COLO668 (cell line): ENCODE results near the gene ODF4.
"Not testable (repeated sequence)": the region's sequence is repeated elsewhere in the genome, so short reads cannot be mapped to it uniquely, and the experiment has no call there.

Experiments used
- DNase-seq: peaks from one replicate; lab custom pipeline; 2025; ENCODE audit not compliant: unreplicated experiment; lab: John Stamatoyannopoulos, UW

The ODF4 gene

DNA sequence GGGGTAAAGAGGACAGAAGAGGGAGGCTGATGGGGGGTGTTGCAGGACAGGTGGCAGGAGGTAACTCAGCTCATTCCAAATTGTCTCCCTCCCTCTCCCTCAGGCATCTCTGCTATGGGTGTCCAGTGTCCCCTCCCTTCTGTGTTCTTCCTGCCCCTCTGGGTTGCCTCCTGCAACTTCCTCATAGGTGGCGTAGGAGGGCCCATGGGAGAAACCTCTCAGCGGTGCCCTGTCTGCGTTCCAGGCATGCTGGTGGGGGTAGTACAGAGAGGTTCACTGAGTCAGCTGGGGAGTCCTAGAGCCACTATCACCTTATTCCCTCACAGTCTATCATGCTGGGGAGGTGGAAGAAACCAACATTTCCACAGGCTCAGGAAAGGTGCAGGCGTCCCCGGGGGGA lies 14.7 kb upstream of the ODF4 start:
- no peak for DNase-seq

DNA sequence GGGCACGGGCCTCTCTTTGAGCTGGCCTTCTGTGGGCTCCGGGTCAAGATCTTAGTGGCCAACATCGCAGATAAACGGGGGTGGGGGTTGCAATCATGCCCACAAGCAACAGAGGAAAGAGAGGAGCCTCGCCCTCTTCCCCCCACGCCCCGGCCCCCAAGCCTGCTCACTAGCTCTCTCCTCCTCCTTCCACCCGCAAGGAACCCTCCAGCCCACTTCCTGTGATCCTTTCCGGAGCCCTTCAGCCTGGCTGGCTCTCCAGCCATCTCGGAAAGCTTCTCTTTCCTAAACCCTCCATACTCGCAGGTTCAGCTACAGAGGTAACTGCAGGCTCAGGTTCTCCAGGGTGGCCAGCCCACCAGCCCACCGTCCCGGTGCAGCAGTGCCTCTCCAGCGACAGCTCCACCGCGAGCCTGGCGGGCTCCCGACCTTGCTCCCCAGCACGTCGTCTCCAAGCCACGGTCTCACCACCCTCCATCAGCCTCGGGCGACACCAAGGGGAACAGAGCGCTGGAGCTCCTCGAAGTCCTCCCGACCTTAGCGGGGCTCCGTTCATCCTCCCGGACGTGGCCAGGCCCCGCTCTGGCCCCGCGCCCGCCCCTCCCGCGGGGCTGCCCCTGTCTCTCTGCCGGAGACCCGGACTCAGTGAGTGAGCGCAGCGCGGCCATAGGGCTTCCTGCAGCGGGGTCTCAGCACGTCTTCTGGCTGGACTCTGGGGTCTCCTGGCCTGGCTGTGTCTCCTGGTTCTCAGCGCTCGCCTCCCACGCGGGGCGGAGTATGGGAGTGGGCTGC lies 12.9 kb upstream of the ODF4 start:
- no peak for DNase-seq

DNA sequence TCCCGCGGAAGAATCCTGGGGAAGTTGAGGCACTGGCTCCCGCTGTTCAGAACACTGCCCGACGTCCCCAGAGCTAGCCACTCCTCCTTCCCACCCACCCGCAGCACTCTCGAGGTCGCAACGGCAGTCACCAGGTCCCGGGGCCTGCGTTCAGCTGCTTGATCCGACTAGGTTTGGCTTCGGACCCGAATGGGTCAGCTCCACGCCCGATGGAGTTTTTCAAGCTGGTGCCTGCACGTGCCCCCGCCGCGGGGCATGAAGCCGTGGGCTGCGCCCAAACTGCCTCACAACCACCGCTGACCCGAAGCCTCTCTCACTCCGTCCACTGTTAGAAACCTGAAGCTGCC lies 12.4 kb upstream of the ODF4 start:
- DNase-seq, result no peak

DNA sequence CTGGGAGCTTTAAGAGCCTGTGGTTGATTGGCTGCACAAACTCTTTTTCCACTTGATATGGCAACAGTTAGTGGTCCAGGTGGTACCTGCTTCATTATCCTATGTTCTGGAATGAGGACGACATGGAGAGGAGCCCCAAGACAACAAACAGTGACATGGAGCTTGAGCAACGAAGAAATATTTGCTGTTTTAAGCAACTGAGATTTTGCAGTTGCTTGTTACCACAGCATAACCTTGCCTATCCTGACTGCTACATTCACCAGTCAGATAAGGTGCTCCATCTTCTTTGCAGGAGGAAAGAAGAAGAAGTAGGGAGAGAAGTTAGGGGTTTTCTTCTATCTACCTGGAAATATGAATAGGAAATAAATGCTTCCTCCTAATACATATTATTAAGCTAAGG lies 7.5 kb upstream of the ODF4 start:
- no peak for DNase-seq

DNA sequence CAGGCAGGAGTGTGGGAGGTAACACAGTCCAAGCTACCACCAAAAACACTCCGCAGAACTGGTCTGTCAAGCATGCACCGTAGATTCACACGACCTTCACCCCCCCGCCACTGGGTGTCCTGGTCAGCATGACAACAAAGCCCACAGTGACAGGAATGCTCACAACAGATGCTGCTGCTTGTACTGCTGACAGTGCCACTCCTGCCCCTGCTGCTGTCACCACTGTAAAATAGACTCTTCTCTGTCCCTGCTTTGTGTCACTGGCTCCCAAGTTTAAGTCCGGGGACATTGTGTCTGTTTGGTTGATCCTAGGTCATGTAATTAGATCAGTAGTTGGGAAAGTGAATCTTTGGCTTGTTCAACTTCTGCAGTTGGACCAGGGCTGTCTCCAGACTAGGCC lies 7.0 kb upstream of the ODF4 start:
- no peak for DNase-seq

DNA sequence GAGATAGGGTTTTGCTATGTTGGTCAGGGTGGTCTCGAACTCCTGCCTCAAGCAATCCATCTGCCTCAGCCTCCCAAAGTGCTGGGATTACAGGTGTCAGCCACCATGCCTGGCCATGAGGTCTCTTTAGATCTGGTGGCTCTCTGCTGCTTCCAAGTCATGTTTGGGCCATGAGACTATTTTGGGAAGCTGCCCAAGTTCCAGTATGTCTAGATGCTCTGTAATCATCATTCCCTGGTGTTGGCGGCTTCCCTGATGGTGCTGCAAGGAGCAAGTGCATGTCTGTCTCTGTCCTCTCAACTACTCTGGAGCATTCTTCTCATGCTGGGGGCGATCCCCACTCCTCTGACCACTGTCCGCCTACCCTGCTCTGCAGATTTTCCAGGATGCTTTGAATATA lies 6.4 kb upstream of the ODF4 start:
- no peak for DNase-seq

DNA sequence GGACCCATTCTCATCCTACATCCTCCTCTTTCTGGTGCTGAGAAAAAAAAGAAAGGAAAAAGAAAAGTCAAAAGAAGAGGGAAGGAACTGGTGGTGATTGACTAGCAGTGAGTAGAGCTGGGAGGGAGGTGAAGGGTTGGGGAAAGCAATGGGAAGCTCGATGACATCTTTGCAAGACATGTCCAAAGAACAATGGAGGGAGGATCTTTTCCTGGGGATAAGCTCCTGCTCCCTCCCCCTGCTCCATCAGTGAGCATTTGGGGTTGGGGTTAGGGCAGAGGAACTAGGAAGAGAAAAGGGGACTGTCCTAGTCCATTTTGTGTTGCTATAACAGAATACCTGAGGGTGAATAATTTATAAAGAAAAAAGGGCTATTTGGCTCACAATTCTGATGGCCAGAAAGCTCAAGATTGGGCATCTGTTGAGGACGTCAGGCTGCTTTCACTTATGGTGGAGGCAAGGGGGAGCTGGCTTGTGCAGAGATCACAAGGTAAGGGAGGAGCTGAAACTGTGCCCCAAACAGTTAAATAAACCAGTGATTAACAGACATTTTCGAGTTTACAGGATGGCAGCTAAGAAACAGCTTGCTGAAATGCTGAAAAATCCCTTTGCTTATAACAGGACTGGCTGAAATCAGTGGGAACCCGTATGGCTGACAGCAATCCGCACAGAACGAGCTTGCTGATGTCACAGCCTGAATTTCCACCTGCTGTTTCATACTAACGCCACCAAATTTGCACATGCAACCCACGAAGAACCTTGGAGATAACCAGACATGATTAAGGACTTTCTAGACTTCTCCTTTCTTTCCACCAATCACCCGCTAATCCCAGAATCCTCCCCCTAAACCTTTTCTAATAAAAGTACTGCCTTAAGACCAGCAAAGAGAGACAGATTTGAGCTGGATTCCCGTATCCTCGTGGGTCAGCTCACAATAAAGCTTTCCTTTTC lies 1.6 kb upstream of the ODF4 start:
- DNase-seq, result no peak

DNA sequence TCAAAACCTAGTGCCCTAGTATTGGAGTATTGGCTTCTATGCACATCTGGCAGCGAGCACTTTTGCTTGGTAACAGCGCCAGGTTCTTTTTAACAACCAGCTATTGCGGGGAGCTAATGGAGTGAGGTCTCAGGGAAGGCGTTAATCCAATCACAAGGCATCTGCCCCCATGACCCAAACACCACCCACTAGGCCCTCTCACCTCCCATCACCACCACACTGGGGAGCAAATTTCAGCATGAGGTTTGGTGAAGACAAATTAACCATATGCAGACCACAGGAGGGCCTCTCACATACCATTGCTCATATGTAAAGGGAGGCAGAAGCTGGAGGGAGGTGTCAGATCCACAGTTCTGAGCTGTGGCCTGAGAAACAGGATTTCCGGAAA lies 893 bp upstream of the ODF4 start:
- no peak for DNase-seq

DNA sequence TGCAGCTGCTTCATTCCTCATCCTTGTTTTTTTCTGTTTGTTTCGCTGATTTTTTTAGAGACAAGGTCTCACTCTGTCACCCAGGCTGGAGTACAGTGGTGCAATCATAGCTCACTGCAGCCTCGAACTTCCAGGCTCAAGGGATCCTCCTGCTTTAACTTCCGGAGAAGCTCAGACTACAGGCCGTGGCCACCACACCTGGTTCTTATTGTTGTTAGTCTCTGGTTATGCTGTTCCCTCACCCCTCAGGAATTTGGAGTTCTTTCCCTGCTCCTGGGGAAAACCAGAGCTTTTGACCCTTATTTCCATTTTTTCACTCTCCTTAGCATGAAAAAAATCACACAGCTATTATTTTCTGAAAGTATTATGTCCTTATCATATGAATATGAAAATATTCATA lies 1.8 kb downstream of the ODF4 start:
- DNase-seq, result no peak

DNA sequence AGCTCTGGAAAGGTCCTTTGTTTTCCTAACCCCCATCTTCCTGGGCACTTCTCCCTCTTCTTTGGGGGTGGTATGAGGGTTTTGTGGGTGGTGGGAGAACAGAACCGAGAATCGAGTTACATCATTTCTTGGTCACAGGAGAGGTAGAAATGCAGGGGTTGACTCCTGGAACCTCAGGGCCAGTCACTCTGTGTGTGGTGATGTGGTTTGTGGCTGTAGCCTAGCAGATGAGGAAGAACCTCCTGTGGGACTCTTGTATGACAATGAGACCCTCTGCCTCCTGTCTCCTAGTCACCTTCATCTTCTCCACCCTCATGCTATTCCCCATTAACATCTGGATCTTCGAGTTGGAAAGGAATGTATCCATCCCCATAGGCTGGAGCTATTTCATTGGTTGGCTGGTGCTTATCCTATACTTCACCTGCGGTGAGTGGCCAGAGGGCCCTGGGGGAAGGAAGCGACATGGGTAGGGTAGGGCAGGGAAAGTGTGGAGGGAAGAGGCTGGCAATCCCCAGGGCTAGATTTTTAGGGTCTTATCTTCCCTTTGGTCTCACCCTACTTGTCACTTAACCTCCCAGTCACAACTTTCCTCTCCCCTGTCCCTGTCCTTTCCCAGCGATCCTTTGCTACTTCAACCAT lies 5.5 kb downstream of the ODF4 start:
- no peak for DNase-seq

DNA sequence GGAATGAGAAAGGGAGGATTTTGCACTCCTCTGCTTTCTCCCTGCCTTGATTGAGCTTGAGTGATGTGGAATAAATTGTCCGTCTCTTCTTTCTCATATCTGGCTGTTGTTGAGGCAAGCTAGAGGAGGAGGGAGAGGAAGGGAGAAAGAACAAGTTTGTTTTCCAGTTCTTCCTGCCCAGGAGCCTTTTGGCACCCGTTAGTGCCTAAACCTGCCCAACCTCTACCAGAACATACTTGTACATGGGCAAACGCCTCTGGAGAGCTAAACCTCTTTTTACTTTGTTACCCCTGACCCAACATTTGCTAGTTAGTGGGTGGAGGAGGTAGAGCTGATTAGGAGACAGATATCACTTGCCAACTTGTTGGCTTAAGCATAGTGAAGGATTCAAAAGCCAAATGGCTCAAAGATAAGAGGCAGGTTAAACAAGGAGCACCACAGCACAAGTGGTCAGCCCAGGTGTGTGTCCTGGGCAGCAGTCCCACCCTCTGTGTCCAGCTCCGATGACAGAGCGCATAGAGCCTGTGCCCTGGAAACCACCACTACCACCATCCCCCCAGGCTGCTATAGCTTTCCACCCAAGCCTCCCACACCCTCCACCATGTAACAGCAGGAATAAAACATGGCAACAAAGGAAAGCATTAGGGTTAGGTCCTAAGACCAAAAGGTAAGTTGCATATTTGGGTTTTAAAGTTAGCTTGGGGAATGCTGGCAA lies 6.5 kb downstream of the ODF4 start:
- DNase-seq, result no peak

DNA sequence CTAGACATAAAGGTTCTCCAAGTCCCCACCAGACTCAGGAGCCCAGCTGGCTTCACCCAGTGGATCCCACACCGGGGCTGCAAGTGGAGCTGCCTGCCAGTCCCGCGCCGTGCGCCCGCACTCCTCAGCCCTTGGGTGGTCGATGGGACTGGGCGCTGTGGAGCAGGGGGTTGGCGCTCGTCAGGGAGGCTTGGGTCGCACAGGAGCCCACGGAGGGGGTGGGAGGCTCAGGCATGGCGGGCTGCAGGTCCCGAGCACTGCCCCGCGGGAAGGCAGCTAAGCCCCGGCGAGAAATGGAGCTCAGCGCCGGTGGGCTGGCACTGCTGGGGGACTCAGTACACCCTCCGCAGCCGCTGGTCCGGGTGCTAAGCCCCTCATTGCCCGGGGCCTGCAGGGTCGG lies 7.4 kb downstream of the ODF4 start:
- DNase-seq, result not testable (repeated sequence)

DNA sequence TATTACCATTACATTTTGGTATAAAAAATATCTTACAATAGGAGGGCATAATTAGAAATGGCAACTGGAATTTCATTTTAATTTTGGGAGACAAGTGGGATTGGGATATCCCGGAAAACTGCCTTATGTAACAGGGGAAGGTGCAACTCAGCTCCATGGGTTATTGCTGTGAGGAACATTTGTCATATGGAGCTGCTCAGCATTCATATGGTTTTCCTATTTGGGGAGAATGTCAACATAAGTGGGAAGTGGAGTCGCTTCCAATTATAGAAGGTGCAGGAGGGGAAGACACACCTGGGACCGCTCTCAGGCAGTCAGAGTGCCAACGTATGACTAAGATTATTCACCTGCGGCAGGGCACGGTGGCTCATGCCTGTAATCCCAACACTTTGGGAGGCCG lies 10.7 kb downstream of the ODF4 start:
- DNase-seq, result no peak

DNA sequence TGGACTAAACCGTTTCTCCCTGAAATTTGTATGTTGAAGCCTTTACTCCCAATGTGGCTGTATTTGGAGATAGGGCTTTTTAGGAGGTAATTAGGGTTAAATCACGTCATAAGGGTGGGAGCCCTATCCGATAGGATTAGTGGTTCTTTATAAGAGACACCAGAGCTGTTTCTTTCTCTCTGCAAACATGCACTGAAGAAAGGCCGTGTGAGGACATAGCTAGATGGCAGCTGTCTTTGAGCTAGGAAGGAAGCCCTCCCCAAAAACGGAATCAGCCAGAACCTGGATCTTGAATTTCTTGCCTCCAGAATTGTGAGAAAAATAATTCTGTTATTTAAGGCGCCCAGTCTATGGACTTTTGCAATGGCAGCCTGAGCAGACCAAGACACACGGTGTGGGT lies 14.1 kb downstream of the ODF4 start:
- no peak for DNase-seq

DNA sequence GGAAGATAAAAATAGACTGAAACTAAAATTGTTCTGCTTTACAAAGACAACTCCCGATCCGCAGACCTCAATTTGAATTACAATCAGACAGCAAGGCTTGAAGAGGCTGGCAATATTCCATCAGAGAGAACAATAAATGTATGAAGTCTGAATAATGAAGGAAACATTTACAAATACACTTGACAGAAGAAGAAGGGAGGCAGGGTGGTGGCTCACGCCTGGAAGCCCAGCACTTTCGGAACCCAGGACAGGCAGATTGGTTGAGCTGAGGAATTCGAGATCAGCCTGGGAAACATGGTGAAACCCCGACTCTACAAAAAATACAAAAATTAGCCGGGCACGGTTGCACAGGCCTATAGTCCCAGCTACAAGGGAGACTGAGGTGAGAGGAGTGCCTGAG lies 14.6 kb downstream of the ODF4 start:
- no peak for DNase-seq

DNA sequence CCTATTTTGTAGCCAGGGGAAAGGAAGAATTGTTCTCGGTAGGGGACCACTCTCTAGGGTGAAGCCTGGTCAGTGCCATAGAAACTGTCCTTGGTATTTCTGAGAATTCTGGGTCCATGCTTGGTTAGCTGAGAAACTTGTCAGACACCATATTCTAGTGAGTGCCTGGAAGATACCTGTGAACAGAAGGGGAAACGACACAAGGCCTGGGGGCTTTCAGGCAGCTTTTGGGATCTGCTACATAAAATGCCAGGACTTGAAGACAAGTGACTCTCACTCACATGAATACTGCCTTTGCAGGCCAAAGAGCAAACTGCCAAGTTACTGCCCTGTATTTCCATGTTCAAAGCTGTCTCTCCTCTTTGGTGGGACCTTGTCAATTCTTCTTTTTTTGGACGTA lies 18.3 kb downstream of the ODF4 start:
- DNase-seq, result no peak

DNA sequence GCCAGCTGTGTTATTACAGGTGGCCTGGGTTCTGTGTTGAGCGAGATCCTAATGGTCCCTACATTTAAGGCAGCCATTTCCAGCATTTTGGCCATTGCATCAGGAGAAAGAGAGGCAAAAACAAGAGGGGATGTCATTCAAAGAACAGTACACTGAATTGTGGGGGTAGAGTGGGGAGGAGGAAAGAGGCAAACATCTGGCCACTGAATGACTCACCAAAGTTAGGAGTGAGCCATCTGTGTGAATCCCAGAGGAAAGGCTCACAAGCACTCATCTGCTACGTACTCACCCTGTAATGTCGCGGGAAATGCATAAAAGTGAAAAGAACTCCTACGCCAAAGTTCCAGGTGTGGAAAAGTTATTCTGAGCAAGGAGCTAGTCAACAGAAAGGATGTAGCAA lies 20.1 kb downstream of the ODF4 start:
- DNase-seq, result peak; percentile 8

DNA sequence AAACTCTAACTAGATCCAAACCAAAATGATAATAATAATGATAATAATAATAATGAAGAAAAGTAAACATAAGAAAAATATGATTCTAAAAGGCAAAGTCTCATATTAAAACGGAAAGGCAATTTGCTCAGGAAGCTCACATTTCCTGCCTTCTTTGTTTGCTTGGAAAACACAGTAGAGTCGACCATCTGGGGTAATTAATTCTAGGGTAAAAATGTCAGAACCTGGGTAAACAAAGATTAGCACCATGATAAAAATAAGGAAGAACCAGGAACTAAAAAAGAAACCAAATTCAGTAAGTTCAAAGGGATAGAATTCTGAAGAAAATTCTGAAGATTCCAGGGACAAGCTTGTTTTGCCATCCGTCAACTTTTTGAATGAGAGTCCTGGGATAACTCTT lies 20.6 kb downstream of the ODF4 start:
- no peak for DNase-seq

DNA sequence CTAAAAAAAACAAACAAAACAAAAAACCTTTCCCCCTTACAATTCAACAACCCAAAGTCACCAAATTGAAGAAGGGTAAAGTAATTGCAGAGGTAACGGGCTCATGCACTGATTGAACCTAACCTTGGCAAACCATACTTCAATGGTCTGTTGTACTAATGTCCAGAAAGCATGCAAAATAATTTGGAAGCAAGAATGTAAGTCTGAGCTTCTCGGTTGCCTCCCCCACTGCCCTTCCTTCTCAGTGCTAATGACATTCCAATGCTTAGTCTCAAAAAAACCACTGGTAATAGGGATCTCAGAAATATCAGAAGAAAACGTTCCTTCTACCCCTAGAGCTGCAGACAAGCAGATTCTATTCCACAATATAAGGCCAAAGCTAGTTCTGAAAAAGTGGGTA lies 21.1 kb downstream of the ODF4 start:
- DNase-seq, result no peak

DNA sequence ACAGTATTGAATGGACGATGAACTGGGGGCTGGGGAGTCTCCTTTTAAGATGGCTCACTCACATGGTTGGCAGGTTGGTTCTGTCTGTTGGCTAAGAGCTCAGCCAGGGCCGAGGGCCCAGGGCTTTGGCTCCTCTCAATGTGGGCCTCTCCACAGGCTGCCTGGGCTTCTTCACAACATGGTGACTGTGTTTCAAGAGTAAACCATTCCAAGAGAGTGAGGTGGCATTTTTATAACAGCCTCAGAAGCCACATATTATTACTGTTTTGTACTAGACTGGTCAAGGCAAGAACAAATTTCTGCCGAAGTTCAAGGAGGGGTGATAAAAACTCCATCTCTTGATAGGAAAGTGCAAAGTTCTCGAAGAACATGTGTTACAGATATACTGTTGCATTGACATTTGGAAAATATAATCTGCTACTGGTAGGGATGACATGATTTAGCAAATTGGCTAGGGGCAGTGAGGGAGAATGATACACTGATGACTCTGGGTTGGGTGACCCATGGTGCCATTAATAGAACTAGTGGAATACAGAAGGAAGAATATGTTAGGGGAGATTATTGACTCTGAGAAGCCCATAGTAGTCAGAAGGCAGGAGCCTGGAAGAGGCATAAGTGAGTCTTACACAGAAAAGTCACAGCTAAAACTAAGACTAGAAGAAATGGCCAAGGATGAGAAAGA lies 23.2 kb downstream of the ODF4 start:
- DNase-seq, result no peak

DNA sequence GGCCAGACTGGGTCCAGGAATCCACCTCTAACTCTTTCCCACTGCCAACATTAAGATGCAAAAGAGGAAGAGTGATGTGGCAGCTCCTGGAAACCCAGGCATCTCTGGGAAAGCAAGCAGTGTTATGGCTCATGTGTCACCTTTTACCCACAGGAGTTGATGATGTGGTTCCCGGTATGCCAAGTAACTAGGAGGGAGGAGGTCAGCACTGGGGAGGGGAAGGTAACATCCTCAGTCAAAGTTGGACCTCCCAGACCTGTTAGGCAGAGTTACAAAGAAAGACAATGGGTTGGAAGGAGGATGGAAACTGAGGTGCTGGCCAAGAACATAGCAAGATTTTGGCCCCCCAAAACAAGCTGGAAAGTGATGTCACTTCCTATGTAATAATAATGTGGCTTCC lies 25.5 kb downstream of the ODF4 start:
- DNase-seq, result no peak
